Liver (tissue), 3 donors: ENCODE measurements around the gene THRA.

Source experiments
- CTCF ChIP-seq: fragments of 150-350 bp; IDR thresholded peaks from 2 replicates; pipeline ENCODE4 v1.5.1; 2017; ENCODE audit warnings: improper control_type of control experiment, low read depth, low read length; ENCODE audit not compliant: missing input control
- EGR1 ChIP-seq, 2 donors: IDR thresholded peaks; 2 replicates each; pipeline ENCODE4 v1.6.1; 2016 to 2018; ENCODE audit warnings: antibody characterized with exemption in 2 of 2, low read depth in 2 of 2
- JUND ChIP-seq, 2 donors: IDR thresholded peaks; 2 replicates each; pipeline ENCODE4 v1.6.1; 2016; ENCODE audit warnings: antibody characterized with exemption in 2 of 2
- donor health status: healthy.
- donor health status: healthy.

DNA sequence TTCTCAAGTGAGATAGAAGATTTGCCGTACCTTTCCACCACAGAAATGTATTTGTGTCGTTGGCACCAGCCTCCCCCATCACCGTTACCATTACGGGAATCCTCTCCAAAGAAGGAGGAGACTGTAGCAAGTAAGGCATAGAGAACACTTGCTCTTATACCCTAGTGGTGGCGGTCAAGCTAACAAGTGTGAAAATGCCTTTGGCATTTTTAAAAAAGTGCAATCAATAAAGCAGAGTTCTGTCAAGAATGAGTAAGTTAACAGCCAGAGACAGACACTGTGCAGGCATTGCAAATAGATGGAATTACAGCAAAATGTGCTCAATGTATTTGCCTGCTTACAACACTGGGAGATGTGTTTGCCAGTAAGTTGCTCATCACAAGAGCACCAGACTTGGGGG, 66.7 kb downstream of the THRA start:
- TF ChIP-seq CTCF (no peak), EGR1 (IDR thresholded peaks at IDR 0.05; ENCODE audit: low read depth in 2 of 2) (no peak), JUND (IDR thresholded peaks at IDR 0.05) (no peak)
